ENCODE data around the gene FSTL4.

GRCh38 chr5:133328800-133329199 is 283.5 kb downstream of the FSTL4 start:
- TF ChIP-seq CTCF (IDR thresholded peaks at IDR 0.05) (no peak), POLR2A (IDR thresholded peaks at IDR 0.05) (no peak)

Data from uterus (tissue), 2 donors.